Measurements from ENCODE around the gene JAK3. TPM values are rescaled to one million over a fixed set of nuclear protein-coding genes. Genes with fewer than 3 reads are reported as not detected.
A peak's percentile ranks its signal among the peaks of the same experiment; 100 is the strongest.

The JAK3 gene
- total and polyA plus RNA-seq, 2 of the 13 experiments (the other 11 are each of a cell fraction or from before 2014, with no cell fraction given) = 3.4 to 18.6 TPM

DNA sequence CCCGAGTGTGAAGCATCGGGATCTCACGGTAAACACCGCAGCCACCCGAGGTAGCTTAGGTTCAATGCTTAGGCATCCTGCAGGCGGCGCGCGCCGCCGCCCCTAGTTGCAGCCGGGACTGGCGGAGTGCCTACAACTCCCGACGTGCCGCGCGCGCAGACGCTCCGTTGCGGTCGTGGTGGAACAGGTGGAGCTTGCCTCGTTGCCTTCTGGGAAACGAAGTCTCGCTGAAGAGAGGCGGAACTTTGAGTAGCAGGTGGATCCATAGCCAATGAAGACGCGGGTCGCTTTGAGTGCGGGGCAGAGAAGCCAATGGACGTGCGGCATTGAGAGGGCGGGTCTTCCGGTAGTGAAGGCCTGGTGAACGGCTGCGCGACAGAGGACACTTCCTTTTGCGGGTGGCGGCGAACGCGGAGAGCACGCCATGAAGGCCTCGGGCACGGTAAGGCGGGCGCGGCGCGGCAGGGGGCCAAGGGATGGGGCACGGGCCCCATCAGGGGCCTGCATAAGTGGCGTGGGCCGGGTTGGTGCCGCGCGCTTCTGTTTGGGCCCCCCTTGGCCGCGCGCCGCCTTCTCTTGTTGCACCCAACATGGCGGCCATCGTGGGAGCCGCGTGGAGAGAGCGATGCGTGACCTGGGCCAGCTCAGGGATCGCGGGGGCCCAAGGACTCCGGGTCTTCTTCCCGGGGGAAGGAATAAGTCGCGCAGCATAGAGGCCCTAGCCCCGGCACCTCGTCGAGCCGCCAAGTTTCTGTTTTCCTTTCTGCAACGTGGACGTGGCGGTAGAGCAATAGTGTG lies 11.9 kb upstream of the JAK3 start, which contains the start of gene RPL18A (continued):
- TF ChIP-seq ZFY (CRISPR knock-in tag; IDR thresholded peaks at IDR 0.05) (peak; percentile 94), MED1 (CRISPR knock-in tag; IDR thresholded peaks at IDR 0.05) (no peak; the same call in none of the 2 replicates), SPEN (CRISPR knock-in tag; IDR thresholded peaks at IDR 0.05; ENCODE audit: low read depth) (peak; percentile 86; the same call in 1 of the 2 replicates), ZNF543 (CRISPR knock-in tag; IDR thresholded peaks at IDR 0.05) (no peak; the same call in 1 of the 2 replicates), ZNF335 (CRISPR knock-in tag; IDR thresholded peaks at IDR 0.05) (no peak; the same call in 1 of the 2 replicates), MTA1 (CRISPR knock-in tag; IDR thresholded peaks at IDR 0.05; ENCODE audit: borderline replicate concordance) (0 out of 2 replicates have a peak, but pooled peaks have one; percentile 43), NONO (IDR thresholded peaks at IDR 0.05) (no peak), NONO (CRISPR knock-in tag; conservative IDR thresholded peaks at IDR 0.05) (peak; percentile 72), TCF7L2 (IDR thresholded peaks at IDR 0.05; ENCODE audit: low read depth, low read length) (no peak), RCOR2 (CRISPR knock-in tag; IDR thresholded peaks at IDR 0.05) (no peak), TOE1 (CRISPR knock-in tag; IDR thresholded peaks at IDR 0.05) (no peak), RBAK (CRISPR knock-in tag; IDR thresholded peaks at IDR 0.05) (no peak), GATAD2A (CRISPR knock-in tag; IDR thresholded peaks at IDR 0.05) (peak; percentile 37; the same call in 1 of the 2 replicates), HCFC1 (IDR thresholded peaks at IDR 0.05; ENCODE audit: low read depth, low read length) (peak; percentile 96), ZSCAN9 (CRISPR knock-in tag; IDR thresholded peaks at IDR 0.05; ENCODE audit: borderline replicate concordance) (peak; percentile 42; the same call in 1 of the 2 replicates), PPARG (CRISPR knock-in tag; conservative IDR thresholded peaks at IDR 0.05) (no peak), MXI1 (IDR thresholded peaks at IDR 0.05; ENCODE audit: borderline replicate concordance, low read depth, low read length) (peak; percentile 63; the same call in 1 of the 3 replicates), NFRKB (IDR thresholded peaks at IDR 0.05) (no peak), TCF7 (IDR thresholded peaks at IDR 0.05; ENCODE audit: low read depth) (no peak), NCOA2 (CRISPR knock-in tag; IDR thresholded peaks at IDR 0.05) (0 out of 2 replicates have a peak, but pooled peaks have one; percentile 19), HES4 (CRISPR knock-in tag; IDR thresholded peaks at IDR 0.05; ENCODE audit: borderline replicate concordance) (peak; percentile 79; the same call in 1 of the 2 replicates), U2AF2 (IDR thresholded peaks at IDR 0.05; ENCODE audit: low read depth, low read length) (no peak)
- TF ChIP-seq, protein P1, sequence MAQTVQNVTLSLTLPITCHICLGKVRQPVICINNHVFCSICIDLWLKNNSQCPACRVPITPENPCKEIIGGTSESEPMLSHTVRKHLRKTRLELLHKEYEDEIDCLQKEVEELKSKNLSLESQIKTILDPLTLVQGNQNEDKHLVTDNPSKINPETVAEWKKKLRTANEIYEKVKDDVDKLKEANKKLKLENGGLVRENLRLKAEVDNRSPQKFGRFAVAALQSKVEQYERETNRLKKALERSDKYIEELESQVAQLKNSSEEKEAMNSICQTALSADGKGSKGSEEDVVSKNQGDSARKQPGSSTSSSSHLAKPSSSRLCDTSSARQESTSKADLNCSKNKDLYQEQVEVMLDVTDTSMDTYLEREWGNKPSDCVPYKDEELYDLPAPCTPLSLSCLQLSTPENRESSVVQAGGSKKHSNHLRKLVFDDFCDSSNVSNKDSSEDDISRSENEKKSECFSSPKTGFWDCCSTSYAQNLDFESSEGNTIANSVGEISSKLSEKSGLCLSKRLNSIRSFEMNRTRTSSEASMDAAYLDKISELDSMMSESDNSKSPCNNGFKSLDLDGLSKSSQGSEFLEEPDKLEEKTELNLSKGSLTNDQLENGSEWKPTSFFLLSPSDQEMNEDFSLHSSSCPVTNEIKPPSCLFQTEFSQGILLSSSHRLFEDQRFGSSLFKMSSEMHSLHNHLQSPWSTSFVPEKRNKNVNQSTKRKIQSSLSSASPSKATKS (CRISPR knock-in tag; IDR thresholded peaks at IDR 0.05) = no peak; the same call in 1 of the 2 replicates
- TF ChIP-seq, protein P2, sequence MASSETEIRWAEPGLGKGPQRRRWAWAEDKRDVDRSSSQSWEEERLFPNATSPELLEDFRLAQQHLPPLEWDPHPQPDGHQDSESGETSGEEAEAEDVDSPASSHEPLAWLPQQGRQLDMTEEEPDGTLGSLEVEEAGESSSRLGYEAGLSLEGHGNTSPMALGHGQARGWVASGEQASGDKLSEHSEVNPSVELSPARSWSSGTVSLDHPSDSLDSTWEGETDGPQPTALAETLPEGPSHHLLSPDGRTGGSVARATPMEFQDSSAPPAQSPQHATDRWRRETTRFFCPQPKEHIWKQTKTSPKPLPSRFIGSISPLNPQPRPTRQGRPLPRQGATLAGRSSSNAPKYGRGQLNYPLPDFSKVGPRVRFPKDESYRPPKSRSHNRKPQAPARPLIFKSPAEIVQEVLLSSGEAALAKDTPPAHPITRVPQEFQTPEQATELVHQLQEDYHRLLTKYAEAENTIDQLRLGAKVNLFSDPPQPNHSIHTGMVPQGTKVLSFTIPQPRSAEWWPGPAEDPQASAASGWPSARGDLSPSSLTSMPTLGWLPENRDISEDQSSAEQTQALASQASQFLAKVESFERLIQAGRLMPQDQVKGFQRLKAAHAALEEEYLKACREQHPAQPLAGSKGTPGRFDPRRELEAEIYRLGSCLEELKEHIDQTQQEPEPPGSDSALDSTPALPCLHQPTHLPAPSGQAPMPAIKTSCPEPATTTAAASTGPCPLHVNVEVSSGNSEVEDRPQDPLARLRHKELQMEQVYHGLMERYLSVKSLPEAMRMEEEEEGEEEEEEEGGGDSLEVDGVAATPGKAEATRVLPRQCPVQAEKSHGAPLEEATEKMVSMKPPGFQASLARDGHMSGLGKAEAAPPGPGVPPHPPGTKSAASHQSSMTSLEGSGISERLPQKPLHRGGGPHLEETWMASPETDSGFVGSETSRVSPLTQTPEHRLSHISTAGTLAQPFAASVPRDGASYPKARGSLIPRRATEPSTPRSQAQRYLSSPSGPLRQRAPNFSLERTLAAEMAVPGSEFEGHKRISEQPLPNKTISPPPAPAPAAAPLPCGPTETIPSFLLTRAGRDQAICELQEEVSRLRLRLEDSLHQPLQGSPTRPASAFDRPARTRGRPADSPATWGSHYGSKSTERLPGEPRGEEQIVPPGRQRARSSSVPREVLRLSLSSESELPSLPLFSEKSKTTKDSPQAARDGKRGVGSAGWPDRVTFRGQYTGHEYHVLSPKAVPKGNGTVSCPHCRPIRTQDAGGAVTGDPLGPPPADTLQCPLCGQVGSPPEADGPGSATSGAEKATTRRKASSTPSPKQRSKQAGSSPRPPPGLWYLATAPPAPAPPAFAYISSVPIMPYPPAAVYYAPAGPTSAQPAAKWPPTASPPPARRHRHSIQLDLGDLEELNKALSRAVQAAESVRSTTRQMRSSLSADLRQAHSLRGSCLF (CRISPR knock-in tag; IDR thresholded peaks at IDR 0.05; ENCODE audit: borderline replicate concordance) = no peak
